GM23338 (cell line): ENCODE results near the gene GALNT16. TPM values are rescaled to one million over a fixed set of nuclear protein-coding genes. Genes with fewer than 3 reads are reported as not detected.

Experiments
- ATAC-seq: fragments of 200-7000 bp; cut with Tn5 transposase; 3 replicates; pipeline ENCODE4 v1.9.1; 2020
- DNase-seq: peaks from one replicate; pipeline ENCODE4 v3.0.0-alpha.2; 2015; ENCODE audit warnings: low spot score
- H2AFZ ChIP-seq: fragments of 200-600 bp; sonication (generic); 2 replicates; pipeline ENCODE4 v1.8.0; 2016; ENCODE audit warnings: antibody characterized with exemption, mild to moderate bottlenecking, moderate library complexity
- H3F3A ChIP-seq: fragments of 200-600 bp; sonication (generic); replicated peaks from 2 replicates; pipeline ENCODE4 v1.8.0; 2017; ENCODE audit warnings: antibody characterized with exemption, mixed run types, low read depth
- H3K27ac ChIP-seq: fragments of 200-600 bp; sonication (generic); 2 replicates; pipeline ENCODE4 v1.6.1; 2016; ENCODE audit warnings: low read depth
- H3K27me3 ChIP-seq: fragments of 200-600 bp; sonication (generic); 2 replicates; pipeline ENCODE4 v1.8.0; 2016; ENCODE audit warnings: mild to moderate bottlenecking, mixed run types, moderate library complexity; ENCODE audit not compliant: insufficient read depth
- H3K36me3 ChIP-seq: fragments of 200-600 bp; sonication (generic); 2 replicates; pipeline ENCODE4 v1.8.0; 2016; ENCODE audit warnings: mild to moderate bottlenecking; ENCODE audit not compliant: insufficient read depth
- H3K4me1 ChIP-seq: fragments of 200-600 bp; sonication (generic); 2 replicates; pipeline ENCODE4 v1.8.0; 2016; ENCODE audit warnings: mild to moderate bottlenecking, moderate library complexity; ENCODE audit not compliant: insufficient read depth
- H3K4me2 ChIP-seq: fragments of 200-600 bp; sonication (generic); 2 replicates; pipeline ENCODE4 v1.7.1; 2017; ENCODE audit warnings: mixed run types
- H3K4me3 ChIP-seq: fragments of 200-600 bp; sonication (generic); 2 replicates; pipeline ENCODE4 v1.6.1; 2016; ENCODE audit warnings: mixed run types
- H3K79me2 ChIP-seq: fragments of 200-600 bp; sonication (generic); replicated peaks from 2 replicates; pipeline ENCODE4 v1.8.0; 2017; ENCODE audit warnings: mild to moderate bottlenecking; ENCODE audit not compliant: insufficient read depth
- H3K9me2 ChIP-seq: fragments of 200-600 bp; sonication (generic); 2 replicates; pipeline ENCODE4 v1.8.0; 2017; ENCODE audit not compliant: insufficient read depth
- H4K20me1 ChIP-seq: fragments of 200-600 bp; sonication (generic); replicated peaks from 2 replicates; pipeline ENCODE4 v1.8.0; 2017; ENCODE audit warnings: mild to moderate bottlenecking; ENCODE audit not compliant: insufficient read depth
- H3K27ac Mint-ChIP-seq: 2 replicates; pipeline ENCODE4 v1.8.0; 2020; ENCODE audit warnings: inconsistent platforms, mild to moderate bottlenecking, moderate library complexity, mixed read lengths
- H3K27me3 Mint-ChIP-seq: 3 replicates; pipeline ENCODE4 v1.8.0; 2022; ENCODE audit warnings: low read depth, mild to moderate bottlenecking, moderate library complexity, mixed read lengths, inconsistent platforms; ENCODE audit not compliant: insufficient read depth, poor library complexity
- H3K36me3 Mint-ChIP-seq: 3 replicates; pipeline ENCODE4 v1.8.0; 2021; ENCODE audit warnings: low read depth, mild to moderate bottlenecking, inconsistent platforms, moderate library complexity, mixed read lengths
- H3K4me1 Mint-ChIP-seq: 3 replicates; pipeline ENCODE4 v1.8.0; 2020; ENCODE audit warnings: mild to moderate bottlenecking, inconsistent platforms, mixed read lengths
- H3K4me3 Mint-ChIP-seq: 3 replicates; pipeline ENCODE4 v1.8.0; 2021; ENCODE audit warnings: moderate library complexity, mild to moderate bottlenecking, inconsistent platforms, mixed read lengths
- H3K9me3 Mint-ChIP-seq: 3 replicates; pipeline ENCODE4 v1.8.0; 2020; ENCODE audit warnings: moderate library complexity, mild to moderate bottlenecking, inconsistent platforms, mixed read lengths
- CREB1 ChIP-seq: fragments of 250-450 bp; sonication (Bioruptor Pico); IDR thresholded peaks from 2 replicates; pipeline ENCODE4 v1.5.0; 2020; ENCODE audit warnings: low read depth, mild to moderate bottlenecking, moderate library complexity
- EZH2 ChIP-seq: fragments of 200-600 bp; sonication (generic); IDR thresholded peaks from one replicate; pipeline ENCODE4 v1.8.0; 2017; ENCODE audit warnings: antibody characterized with exemption, mild to moderate bottlenecking, low read depth; ENCODE audit not compliant: unreplicated experiment
- EZH2phosphoT487 ChIP-seq: fragments of 200-600 bp; sonication (generic); IDR thresholded peaks from one replicate; pipeline ENCODE4 v1.8.1; 2018; ENCODE audit warnings: antibody characterized with exemption; ENCODE audit not compliant: unreplicated experiment
- JUNB ChIP-seq: IDR thresholded peaks from one replicate; pipeline ENCODE4 v1.6.1; 2016; ENCODE audit warnings: antibody characterized with exemption; ENCODE audit not compliant: unreplicated experiment
- NANOG ChIP-seq: IDR thresholded peaks from 2 replicates; pipeline ENCODE4 v1.6.1; 2016; ENCODE audit warnings: antibody characterized with exemption, borderline replicate concordance
- POLR2AphosphoS5 ChIP-seq: IDR thresholded peaks from 2 replicates; pipeline ENCODE4 v1.6.1; 2016; ENCODE audit warnings: antibody characterized with exemption, low read depth
- STAT1 ChIP-seq: IDR thresholded peaks from one replicate; pipeline ENCODE4 v1.6.1; 2016; ENCODE audit warnings: antibody characterized with exemption; ENCODE audit not compliant: unreplicated experiment
- ZNF331 ChIP-seq: fragments of 250-450 bp; sonication (Bioruptor Pico); IDR thresholded peaks from 2 replicates; pipeline ENCODE4 v1.5.0; 2020; ENCODE audit warnings: low read depth, mild to moderate bottlenecking, moderate library complexity
- ZNF462 ChIP-seq: fragments of 250-450 bp; sonication (Bioruptor Pico); IDR thresholded peaks from 2 replicates; pipeline ENCODE4 v1.5.0; 2020; ENCODE audit warnings: mild to moderate bottlenecking, moderate library complexity
- polyA plus RNA-seq: library from polyadenylated mRNA; unstranded; fragments of >200 nt; fragmentation: Nextera tagmentation; extraction: Ambion mirVana; gene quantifications from 2 replicates; pipeline ENCODE4 v1.2.1, GENCODE V29; 2016
- total RNA-seq: library from RNA; depleted of rRNA; stranded (reverse); fragments of >200 nt; shearing (Covaris generic); gene quantifications from 2 replicates; pipeline ENCODE4 v1.2.3, GENCODE V29; 2014
- TF ChIP-seq, protein P1 (sequence below): IDR thresholded peaks from one replicate; pipeline ENCODE4 v1.6.1; 2018; ENCODE audit warnings: antibody characterized with exemption; ENCODE audit not compliant: unreplicated experiment
- TF ChIP-seq, protein P2 (sequence below), 2 experiments: fragments of 200-600 bp in 1 of 2; sonication (generic) in 1 of 2; conservative IDR thresholded peaks; 2 replicates each; pipeline versions ENCODE4 v1.5.1 to v1.6.1; 2016 to 2017; ENCODE audit warnings: antibody characterized with exemption in 2 of 2, low read depth in 2 of 2, mild to moderate bottlenecking in 2 of 2, moderate library complexity in 1 of 2
- TF ChIP-seq, protein P3 (sequence below): IDR thresholded peaks from 2 replicates; pipeline ENCODE4 v1.6.1; 2016; ENCODE audit warnings: antibody characterized with exemption

GALNT16 gene
- total and polyA plus RNA-seq, 2 experiments from 2014 or later = 1.5 to 2.9 TPM

DNA sequence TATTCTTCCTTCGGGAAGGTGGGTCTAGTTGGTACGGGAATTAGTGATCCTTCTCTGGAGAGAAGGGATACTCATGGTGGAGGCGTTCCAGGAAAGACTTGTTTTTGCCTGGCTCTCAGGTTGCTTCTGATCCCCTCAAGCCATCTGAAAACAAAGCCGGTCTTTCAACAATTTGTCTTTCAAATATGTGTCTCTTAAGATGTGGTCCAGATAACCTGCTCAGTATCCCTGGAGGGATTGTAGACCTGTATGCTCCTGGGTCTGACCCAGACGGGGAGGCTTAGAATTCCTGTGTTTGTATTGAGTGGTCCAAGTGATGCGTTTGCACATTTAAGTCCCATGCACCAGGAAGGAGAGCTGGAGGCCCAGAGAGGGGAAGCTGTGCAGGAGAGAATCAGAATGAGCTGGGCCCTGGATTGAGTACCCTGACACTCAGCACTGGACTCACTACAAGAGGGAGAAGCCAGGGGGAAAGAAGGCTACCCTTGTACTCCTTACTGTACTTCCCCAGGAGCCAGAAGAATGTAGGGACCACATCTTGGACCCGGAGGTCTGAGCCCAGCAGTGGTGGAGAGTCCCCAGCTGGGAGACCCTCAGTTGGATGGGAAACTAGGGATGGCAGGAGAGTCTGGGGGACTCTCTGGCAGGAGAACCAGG, 97.7 kb downstream of the GALNT16 start (continued):
- TF ChIP-seq, protein P1, sequence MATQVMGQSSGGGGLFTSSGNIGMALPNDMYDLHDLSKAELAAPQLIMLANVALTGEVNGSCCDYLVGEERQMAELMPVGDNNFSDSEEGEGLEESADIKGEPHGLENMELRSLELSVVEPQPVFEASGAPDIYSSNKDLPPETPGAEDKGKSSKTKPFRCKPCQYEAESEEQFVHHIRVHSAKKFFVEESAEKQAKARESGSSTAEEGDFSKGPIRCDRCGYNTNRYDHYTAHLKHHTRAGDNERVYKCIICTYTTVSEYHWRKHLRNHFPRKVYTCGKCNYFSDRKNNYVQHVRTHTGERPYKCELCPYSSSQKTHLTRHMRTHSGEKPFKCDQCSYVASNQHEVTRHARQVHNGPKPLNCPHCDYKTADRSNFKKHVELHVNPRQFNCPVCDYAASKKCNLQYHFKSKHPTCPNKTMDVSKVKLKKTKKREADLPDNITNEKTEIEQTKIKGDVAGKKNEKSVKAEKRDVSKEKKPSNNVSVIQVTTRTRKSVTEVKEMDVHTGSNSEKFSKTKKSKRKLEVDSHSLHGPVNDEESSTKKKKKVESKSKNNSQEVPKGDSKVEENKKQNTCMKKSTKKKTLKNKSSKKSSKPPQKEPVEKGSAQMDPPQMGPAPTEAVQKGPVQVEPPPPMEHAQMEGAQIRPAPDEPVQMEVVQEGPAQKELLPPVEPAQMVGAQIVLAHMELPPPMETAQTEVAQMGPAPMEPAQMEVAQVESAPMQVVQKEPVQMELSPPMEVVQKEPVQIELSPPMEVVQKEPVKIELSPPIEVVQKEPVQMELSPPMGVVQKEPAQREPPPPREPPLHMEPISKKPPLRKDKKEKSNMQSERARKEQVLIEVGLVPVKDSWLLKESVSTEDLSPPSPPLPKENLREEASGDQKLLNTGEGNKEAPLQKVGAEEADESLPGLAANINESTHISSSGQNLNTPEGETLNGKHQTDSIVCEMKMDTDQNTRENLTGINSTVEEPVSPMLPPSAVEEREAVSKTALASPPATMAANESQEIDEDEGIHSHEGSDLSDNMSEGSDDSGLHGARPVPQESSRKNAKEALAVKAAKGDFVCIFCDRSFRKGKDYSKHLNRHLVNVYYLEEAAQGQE = no peak
- TF ChIP-seq, protein P2, sequence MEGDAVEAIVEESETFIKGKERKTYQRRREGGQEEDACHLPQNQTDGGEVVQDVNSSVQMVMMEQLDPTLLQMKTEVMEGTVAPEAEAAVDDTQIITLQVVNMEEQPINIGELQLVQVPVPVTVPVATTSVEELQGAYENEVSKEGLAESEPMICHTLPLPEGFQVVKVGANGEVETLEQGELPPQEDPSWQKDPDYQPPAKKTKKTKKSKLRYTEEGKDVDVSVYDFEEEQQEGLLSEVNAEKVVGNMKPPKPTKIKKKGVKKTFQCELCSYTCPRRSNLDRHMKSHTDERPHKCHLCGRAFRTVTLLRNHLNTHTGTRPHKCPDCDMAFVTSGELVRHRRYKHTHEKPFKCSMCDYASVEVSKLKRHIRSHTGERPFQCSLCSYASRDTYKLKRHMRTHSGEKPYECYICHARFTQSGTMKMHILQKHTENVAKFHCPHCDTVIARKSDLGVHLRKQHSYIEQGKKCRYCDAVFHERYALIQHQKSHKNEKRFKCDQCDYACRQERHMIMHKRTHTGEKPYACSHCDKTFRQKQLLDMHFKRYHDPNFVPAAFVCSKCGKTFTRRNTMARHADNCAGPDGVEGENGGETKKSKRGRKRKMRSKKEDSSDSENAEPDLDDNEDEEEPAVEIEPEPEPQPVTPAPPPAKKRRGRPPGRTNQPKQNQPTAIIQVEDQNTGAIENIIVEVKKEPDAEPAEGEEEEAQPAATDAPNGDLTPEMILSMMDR (conservative IDR thresholded peaks at IDR 0.05; ENCODE audit: low read depth in 2 of 2) = no peak
- TF ChIP-seq, protein P3, sequence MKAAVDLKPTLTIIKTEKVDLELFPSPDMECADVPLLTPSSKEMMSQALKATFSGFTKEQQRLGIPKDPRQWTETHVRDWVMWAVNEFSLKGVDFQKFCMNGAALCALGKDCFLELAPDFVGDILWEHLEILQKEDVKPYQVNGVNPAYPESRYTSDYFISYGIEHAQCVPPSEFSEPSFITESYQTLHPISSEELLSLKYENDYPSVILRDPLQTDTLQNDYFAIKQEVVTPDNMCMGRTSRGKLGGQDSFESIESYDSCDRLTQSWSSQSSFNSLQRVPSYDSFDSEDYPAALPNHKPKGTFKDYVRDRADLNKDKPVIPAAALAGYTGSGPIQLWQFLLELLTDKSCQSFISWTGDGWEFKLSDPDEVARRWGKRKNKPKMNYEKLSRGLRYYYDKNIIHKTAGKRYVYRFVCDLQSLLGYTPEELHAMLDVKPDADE = no peak

DNA sequence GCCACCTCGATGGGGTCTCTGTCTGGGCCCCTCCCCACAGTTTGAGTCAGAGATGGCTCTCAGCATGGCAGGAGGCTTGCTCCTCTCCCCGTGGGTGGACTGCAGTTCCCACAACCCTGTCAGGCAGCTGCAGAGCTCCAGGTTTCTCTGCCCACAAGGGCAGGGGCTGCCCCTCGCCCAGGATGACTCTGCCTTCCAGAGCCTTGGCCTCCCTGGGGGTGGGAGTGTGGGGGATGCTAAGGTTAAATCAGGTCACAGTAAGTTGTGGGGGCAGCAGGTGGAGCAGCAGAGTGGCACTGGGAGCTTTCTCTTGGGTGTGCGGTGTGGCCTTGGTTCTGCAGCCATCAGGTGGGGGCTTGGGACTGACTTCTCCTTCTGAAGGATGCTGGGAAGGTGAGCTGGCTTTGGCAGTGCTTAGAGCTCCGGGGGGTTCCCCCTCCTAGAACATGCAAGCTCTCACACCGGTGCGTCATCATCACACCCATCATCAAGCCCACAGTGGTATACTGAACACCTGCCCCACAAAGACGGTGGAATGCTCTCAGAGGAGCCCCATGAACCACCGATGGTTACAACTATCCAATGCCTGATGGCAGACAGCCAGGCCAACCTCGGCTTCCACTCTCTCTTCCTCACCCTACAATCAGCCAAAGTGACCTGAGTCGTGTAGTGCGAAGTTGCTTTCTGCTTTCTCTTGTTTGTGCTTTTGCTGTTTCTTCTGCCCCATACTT, 98.4 kb downstream of the GALNT16 start:
- H3K27me3 ChIP-seq = no peaks in the 10 kb centered on the region
- no peaks in the 10 kb centered on the region for H3K4me1 ChIP-seq
- H3K27me3 Mint-ChIP-seq = peaks cover 4% of the 10 kb centered on the region
- no peak overlapping the region for H2AFZ ChIP-seq
- no peaks in the 10 kb centered on the region for H3K36me3 ChIP-seq
- no peak for ATAC-seq
- H3F3A ChIP-seq = no peaks in the 10 kb centered on the region
- H3K4me3 Mint-ChIP-seq = no peak overlapping the region
- H3K9me2 ChIP-seq = no peaks in the 10 kb centered on the region
- no peaks in the 10 kb centered on the region for H4K20me1 ChIP-seq
- no peak overlapping the region for H3K4me3 ChIP-seq
- no peak overlapping the region for H3K27ac Mint-ChIP-seq
- H3K79me2 ChIP-seq = no peaks in the 10 kb centered on the region
- H3K9me3 Mint-ChIP-seq = no peaks in the 10 kb centered on the region
- no peaks in the 10 kb centered on the region for H3K36me3 Mint-ChIP-seq
- no peak overlapping the region for H3K4me2 ChIP-seq
- no peak for DNase-seq
- no peak overlapping the region for H3K27ac ChIP-seq
- H3K4me1 Mint-ChIP-seq = peaks cover 7% of the 10 kb centered on the region
- TF ChIP-seq POLR2AphosphoS5 (no peak), EZH2 (no peak), CREB1 (CRISPR knock-in tag) (no peak), EZH2phosphoT487 (no peak), ZNF462 (no peak), STAT1 (no peak), ZNF331 (no peak), NANOG (no peak), JUNB (no peak)
